BLaER1 treated with 17β-estradiol and CSF1 and Interleukin-3, amounts not matched to agents 10 nM and 100 nM (cell line): Measurements from ENCODE around the gene OR5H2.

Experiments used
- H3K27ac ChIP-seq, 11 experiments: shearing (Covaris generic); formaldehyde crosslinking; 2 replicates each; pipeline ENCODE4 v1.8.1; 2022
- H3K27me3 ChIP-seq, 11 experiments: shearing (Covaris generic); formaldehyde crosslinking; 2 replicates each; pipeline ENCODE4 v1.8.1; 2022
- H3K36me3 ChIP-seq, 11 experiments: shearing (Covaris generic); formaldehyde crosslinking; 2 replicates each; pipeline ENCODE4 v1.8.1; 2022
- H3K4me1 ChIP-seq, 10 experiments: shearing (Covaris generic); formaldehyde crosslinking; 2 replicates each; pipeline ENCODE4 v1.8.1; 2022
- H3K4me2 ChIP-seq, 11 experiments: shearing (Covaris generic); formaldehyde crosslinking; 2 replicates each; pipeline ENCODE4 v1.8.1; 2022
- H3K4me3 ChIP-seq, 10 experiments: shearing (Covaris generic); formaldehyde crosslinking; 2 replicates each; pipeline ENCODE4 v1.8.1; 2022
- H3K9ac ChIP-seq, 11 experiments: shearing (Covaris generic); formaldehyde crosslinking; 2 replicates each; pipeline ENCODE4 v1.8.1; 2022
- H3K9me3 ChIP-seq, 11 experiments: shearing (Covaris generic); formaldehyde crosslinking; replicated peaks in 1 of 11; 2 replicates each; pipeline ENCODE4 v1.8.1; 2022
- H4K20me1 ChIP-seq, 11 experiments: shearing (Covaris generic); formaldehyde crosslinking; 2 replicates each; pipeline ENCODE4 v1.8.1; 2022
- Cebpa-rat ChIP-seq, 11 experiments: shearing (Covaris generic); IDR thresholded peaks; 2 replicates each; pipeline ENCODE4 v1.8.1; 2022

Gene OR5H2

DNA sequence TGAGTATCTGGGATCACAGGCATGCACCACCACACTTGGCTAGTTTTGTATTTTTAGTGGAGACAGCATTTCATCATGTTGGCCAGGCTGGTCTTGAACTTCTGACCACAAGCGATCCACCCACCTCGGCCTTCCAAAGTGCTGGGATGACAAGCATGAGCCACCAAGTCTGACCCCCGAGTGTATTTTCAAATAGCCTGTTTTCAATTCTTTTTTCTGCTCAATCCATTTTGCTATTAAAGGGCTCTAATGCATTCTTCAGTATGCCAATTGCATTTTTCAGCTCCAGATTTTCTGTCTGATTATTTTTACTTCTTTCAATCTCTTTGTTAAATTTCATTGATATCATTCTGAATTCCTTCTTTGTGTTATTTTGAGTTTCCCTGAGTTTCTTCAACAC lies 12.5 kb upstream of the OR5H2 start:
- H4K20me1 ChIP-seq: no peaks in the 10 kb centered on the region
- no peaks in the 10 kb centered on the region for H3K27me3 ChIP-seq
- H3K9ac ChIP-seq: no peak overlapping the region
- TF ChIP-seq Cebpa-rat (IDR thresholded peaks at IDR 0.05): no peak
- no peak overlapping the region for H3K4me3 ChIP-seq
- peaks cover 21 to 33% (median 24%) of the 10 kb centered on the region in 11 experiments for H3K9me3 ChIP-seq
- H3K36me3 ChIP-seq: no peaks in the 10 kb centered on the region
- H3K4me1 ChIP-seq: no peaks in the 10 kb centered on the region
- H3K4me2 ChIP-seq: no peak overlapping the region
- H3K27ac ChIP-seq: no peak overlapping the region

DNA sequence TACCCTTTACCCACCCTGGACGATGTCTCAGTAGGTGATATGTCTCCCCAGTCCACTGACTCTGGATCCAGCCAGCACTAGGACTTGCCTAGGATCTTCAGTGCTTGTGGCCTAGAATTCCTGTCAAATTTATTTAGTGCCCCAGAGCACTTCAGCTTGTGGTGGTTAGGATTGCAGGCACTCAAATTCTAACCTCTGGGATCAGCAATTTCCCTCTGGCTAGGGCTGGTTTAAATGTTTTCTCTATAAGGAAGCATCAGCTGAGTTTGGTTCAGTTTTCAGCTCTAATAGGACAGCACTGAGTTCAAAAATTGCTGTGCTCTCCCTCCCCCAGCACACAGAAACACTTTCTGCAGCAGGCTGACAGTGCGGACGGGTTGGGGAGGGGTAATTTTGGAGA lies 10.2 kb upstream of the OR5H2 start:
- H3K4me2 ChIP-seq: no peak overlapping the region
- no peaks in the 10 kb centered on the region for H3K4me1 ChIP-seq
- H3K9ac ChIP-seq: no peak overlapping the region
- H3K36me3 ChIP-seq: no peaks in the 10 kb centered on the region
- peaks cover 26 to 41% (median 31%) of the 10 kb centered on the region in 11 experiments for H3K9me3 ChIP-seq
- no peak for TF ChIP-seq Cebpa-rat (IDR thresholded peaks at IDR 0.05)
- no peak overlapping the region for H3K4me3 ChIP-seq
- H3K27me3 ChIP-seq: no peaks in the 10 kb centered on the region
- no peak overlapping the region for H3K27ac ChIP-seq
- no peaks in the 10 kb centered on the region for H4K20me1 ChIP-seq

DNA sequence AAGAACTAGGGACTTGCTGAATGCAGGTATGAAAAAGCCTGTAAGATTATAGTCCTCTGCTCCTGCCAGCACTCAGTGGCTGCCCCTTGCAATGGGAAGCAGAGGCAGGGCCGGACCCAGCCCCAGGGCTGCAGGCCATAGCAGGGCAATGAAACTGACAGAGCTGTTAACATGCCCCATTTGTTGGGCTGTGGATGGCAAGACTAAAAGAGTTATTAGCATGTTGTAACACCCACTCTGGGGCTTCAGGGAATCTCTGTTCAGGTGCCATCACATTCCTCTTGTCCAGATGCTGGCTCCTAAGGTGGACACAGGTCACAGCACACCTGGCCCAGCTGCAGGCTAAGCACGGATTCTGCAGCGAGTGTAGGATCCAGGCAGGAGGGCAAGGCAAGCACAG lies 7.4 kb upstream of the OR5H2 start:
- Histone ChIP-seq H4K20me1 (no peaks in the 10 kb centered on the region), H3K36me3 (no peaks in the 10 kb centered on the region), H3K4me3 (no peak overlapping the region), H3K27ac (no peak overlapping the region), H3K9me3 (peaks cover 20 to 30% (median 25%) of the 10 kb centered on the region in 11 experiments), H3K4me1 (no peaks in the 10 kb centered on the region), H3K4me2 (no peak overlapping the region), H3K9ac (no peak overlapping the region), H3K27me3 (no peaks in the 10 kb centered on the region)
- TF ChIP-seq Cebpa-rat (IDR thresholded peaks at IDR 0.05): no peak

DNA sequence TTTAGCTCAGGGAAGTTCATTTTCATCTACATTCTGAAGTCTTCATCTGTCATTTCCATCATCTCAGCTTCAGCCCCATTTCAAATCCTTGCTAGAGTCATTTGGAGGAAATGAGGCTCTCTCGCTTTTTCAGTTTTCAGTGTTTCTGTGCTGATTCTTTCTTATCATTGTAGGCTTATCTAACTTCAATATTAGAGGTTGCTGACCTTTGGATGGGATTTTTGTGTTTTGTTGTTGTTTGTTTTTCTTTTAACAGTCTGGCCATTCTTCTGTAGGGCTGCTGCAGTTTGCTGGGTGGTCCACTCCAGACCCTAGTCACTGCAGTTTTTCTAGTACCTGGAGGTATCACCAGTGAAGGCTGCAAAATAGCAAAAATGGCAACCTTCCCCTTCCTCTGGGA lies 8.6 kb downstream of the OR5H2 start:
- peaks cover 0 to 7% (median 0%) of the 10 kb centered on the region in 11 experiments; a peak in 2 of 22 replicates for H3K9me3 ChIP-seq
- no peaks in the 10 kb centered on the region for H3K4me1 ChIP-seq
- no peaks in the 10 kb centered on the region for H3K36me3 ChIP-seq
- no peak for TF ChIP-seq Cebpa-rat (IDR thresholded peaks at IDR 0.05)
- no peak overlapping the region for H3K9ac ChIP-seq
- H3K4me2 ChIP-seq: no peak overlapping the region
- H3K27ac ChIP-seq: no peak overlapping the region
- no peaks in the 10 kb centered on the region for H4K20me1 ChIP-seq
- no peak overlapping the region for H3K4me3 ChIP-seq
- H3K27me3 ChIP-seq: no peaks in the 10 kb centered on the region

DNA sequence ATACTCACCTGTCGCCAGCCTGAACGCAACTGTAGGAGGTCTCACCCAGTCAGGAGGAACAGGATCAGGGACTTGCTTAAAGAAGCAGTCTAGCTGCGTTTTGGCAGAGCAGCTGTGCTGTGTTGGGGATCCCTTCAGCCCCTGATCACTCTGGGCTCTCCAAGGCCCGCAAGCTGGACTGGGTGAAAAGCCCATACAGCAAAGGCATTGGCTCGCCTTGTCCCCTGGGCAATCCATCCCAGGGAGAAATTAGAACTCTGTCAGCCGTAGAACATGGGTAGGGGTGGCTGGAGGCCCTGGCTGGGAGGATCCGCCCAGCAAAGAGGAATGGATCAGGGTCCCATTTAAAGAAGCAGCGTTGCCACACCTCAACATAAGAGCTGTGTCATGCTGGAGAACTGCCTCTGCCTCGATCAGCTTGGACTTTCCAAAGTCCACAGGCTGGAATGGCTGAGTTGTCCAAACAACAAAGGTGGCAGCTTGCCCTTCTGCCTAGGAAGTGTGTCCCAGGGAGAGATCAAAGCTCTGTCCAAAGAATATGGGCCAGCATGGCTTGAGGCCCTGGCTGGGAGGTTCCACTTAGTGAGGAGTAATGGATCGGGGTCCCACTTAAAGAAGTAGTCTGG lies 9.1 kb downstream of the OR5H2 start:
- H3K4me3 ChIP-seq: no peak overlapping the region
- H3K9ac ChIP-seq: no peak overlapping the region
- no peaks in the 10 kb centered on the region for H3K27me3 ChIP-seq
- no peak for TF ChIP-seq Cebpa-rat (IDR thresholded peaks at IDR 0.05)
- no peak overlapping the region for H3K4me2 ChIP-seq
- H3K4me1 ChIP-seq: no peaks in the 10 kb centered on the region
- no peak overlapping the region for H3K27ac ChIP-seq
- H4K20me1 ChIP-seq: no peaks in the 10 kb centered on the region
- peaks cover 0 to 7% (median 0%) of the 10 kb centered on the region in 11 experiments; a peak in 2 of 22 replicates for H3K9me3 ChIP-seq
- no peaks in the 10 kb centered on the region for H3K36me3 ChIP-seq

DNA sequence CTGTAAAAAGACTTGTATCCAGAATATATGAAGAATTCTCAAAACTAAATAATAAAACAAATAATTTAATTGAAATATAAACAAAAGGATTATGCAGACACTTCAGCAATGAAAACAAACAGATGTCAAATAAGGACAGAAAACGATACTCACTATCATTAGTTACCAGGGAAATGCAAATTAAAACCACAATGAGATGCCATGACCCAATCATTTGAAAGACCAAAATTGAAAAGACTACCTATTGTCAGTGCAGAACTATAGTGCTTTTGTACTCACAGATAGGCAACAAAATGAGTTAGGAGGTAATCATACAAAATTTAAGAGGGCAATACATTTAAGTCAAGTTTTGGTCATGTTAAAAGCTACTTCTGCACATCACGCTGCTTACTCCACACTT lies 39.8 kb downstream of the OR5H2 start:
- H3K4me1 ChIP-seq: peaks cover 0 to 8% (median 0%) of the 10 kb centered on the region in 10 experiments; a peak in 2 of 20 replicates
- no peak overlapping the region for H3K9ac ChIP-seq
- no peaks in the 10 kb centered on the region for H3K9me3 ChIP-seq
- TF ChIP-seq Cebpa-rat (IDR thresholded peaks at IDR 0.05): no peak
- H3K36me3 ChIP-seq: no peaks in the 10 kb centered on the region
- H3K27me3 ChIP-seq: no peaks in the 10 kb centered on the region
- no peak overlapping the region for H3K4me2 ChIP-seq
- H3K27ac ChIP-seq: no peak overlapping the region
- no peaks in the 10 kb centered on the region for H4K20me1 ChIP-seq
- no peak overlapping the region for H3K4me3 ChIP-seq

DNA sequence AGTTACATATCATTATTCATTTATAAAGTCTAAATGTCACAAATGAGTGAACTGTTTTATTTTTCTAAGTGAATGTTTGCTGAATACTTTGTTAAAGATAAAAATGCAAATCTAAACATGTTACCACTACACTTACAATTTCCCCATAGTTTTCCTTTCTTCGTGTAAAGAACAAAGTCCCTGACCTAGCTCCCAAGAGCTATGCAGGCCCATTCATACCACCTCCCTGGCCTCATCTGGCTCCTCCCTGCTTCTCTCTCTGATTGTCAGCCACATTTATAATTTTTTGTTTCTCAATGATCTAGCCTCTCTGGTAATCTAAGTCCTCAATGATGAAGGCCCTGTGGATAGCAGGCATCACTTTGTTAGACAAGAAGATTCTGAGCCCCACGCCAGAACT lies 40.4 kb downstream of the OR5H2 start:
- H3K4me3 ChIP-seq: no peak overlapping the region
- no peaks in the 10 kb centered on the region for H3K9me3 ChIP-seq
- H3K4me1 ChIP-seq: peaks cover 0 to 8% (median 0%) of the 10 kb centered on the region in 10 experiments; a peak in 2 of 20 replicates
- no peak overlapping the region for H3K27ac ChIP-seq
- H3K4me2 ChIP-seq: no peak overlapping the region
- no peaks in the 10 kb centered on the region for H3K27me3 ChIP-seq
- no peaks in the 10 kb centered on the region for H3K36me3 ChIP-seq
- no peak overlapping the region for H3K9ac ChIP-seq
- no peaks in the 10 kb centered on the region for H4K20me1 ChIP-seq
- no peak for TF ChIP-seq Cebpa-rat (IDR thresholded peaks at IDR 0.05)

DNA sequence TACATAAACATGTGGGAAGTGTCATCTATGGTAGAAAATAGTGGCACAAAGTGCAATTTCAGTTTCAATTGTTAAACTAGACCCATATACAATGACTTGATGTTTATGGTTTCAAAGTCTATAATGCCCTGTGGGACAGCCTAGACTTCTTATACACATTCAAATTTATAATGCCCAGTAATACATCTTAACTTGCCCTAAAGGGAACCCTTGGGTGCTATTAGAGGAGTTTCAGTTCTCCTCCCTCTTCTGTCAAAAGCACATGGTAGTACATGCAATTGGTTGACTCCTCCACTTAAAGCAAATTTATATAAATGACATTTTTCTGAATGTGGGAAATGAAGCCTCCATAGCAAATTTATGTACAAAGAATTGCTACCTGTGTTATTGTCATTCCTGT lies 41.1 kb downstream of the OR5H2 start:
- H3K4me2 ChIP-seq: no peak overlapping the region
- H3K27ac ChIP-seq: no peak overlapping the region
- H3K4me1 ChIP-seq: peaks cover 0 to 8% (median 0%) of the 10 kb centered on the region in 10 experiments; a peak in 2 of 20 replicates
- no peak overlapping the region for H3K9ac ChIP-seq
- no peaks in the 10 kb centered on the region for H3K9me3 ChIP-seq
- no peak overlapping the region for H3K4me3 ChIP-seq
- TF ChIP-seq Cebpa-rat (IDR thresholded peaks at IDR 0.05): no peak
- no peaks in the 10 kb centered on the region for H4K20me1 ChIP-seq
- no peaks in the 10 kb centered on the region for H3K36me3 ChIP-seq
- H3K27me3 ChIP-seq: no peaks in the 10 kb centered on the region

DNA sequence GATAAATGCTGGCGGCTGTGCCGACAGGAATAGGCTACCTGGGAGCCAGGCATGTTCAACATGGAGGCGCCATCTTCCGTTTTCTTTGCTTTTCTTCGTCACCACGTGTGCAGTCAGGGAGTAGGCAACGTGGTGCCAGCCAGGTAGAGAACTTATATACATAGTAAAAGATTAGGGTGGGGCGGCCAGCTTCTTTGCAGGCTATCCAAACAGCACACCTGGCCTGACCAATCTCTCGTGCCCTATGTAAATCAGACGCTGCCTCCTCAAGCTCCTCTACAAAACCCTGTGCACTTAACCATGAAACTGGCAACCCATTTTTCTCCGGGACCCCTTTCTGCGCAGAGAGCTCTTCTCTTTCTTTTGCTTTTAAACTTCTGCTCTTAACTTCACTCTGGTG lies 42.8 kb downstream of the OR5H2 start:
- Histone ChIP-seq H3K27ac (no peak overlapping the region), H3K4me3 (no peak overlapping the region), H3K9ac (no peak overlapping the region)

More for the DNA sequence above, 42.8 kb downstream of the OR5H2 start:
- Histone ChIP-seq H3K36me3 (no peaks in the 10 kb centered on the region), H3K9me3 (no peaks in the 10 kb centered on the region), H3K4me2 (no peak overlapping the region), H3K27me3 (no peaks in the 10 kb centered on the region), H3K4me1 (peaks cover 0 to 8% (median 0%) of the 10 kb centered on the region in 10 experiments; a peak in 2 of 20 replicates), H4K20me1 (no peaks in the 10 kb centered on the region)
- TF ChIP-seq Cebpa-rat (IDR thresholded peaks at IDR 0.05): no peak
